Ascending aorta (tissue), 2 donors: ENCODE results near the gene TMEM271. TPM values are rescaled to one million over a fixed set of nuclear protein-coding genes. Genes with fewer than 3 reads are reported as not detected.

Experiments
- DNase-seq, 2 donors: peaks; one replicate each; pipeline ENCODE4 v3.0.0-alpha.2; 2019; ENCODE audit warnings: low spot score in 2 of 2
- H3K27ac ChIP-seq, 2 donors: fragments of 200-600 bp; sonication (generic); one replicate each; pipeline ENCODE4 v1.5.1; 2016 to 2017; ENCODE audit warnings: mild to moderate bottlenecking in 1 of 2
- H3K27me3 ChIP-seq: fragments of 200-600 bp; sonication (generic); one replicate; pipeline ENCODE4 v1.5.1; 2017
- H3K36me3 ChIP-seq, 2 donors: fragments of 200-600 bp; sonication (generic); one replicate each; pipeline ENCODE4 v1.5.1; 2016
- H3K4me1 ChIP-seq, 2 donors: fragments of 200-600 bp; sonication (generic); one replicate each; pipeline ENCODE4 v1.5.1; 2016 to 2017; ENCODE audit warnings: mild to moderate bottlenecking in 1 of 2
- H3K4me3 ChIP-seq, 2 donors: fragments of 200-600 bp; sonication (generic); one replicate each; pipeline ENCODE4 v1.5.1; 2016 to 2017; ENCODE audit warnings: mild to moderate bottlenecking in 1 of 2
- H3K9me3 ChIP-seq, 2 donors: fragments of 200-600 bp; sonication (generic); one replicate each; pipeline ENCODE4 v1.5.1; 2016
- intact Hi-C: fragments of 100-400 bp; cut with DNase I; formaldehyde crosslinking; loops from one replicate; pipeline ENCODE4 v1.15.1; 2023
- total RNA-seq: library from RNA; depleted of rRNA; stranded (reverse); fragments of >200 nt; gene quantifications from one replicate; pipeline ENCODE4 v1.1.0, GENCODE V29; 2016
- TF ChIP-seq, protein P1 (sequence below), 3 experiments: fragments of 200-600 bp in 2 of 3; fragments of 450-650 bp in 1 of 3; sonication (generic) in 2 of 3; IDR thresholded peaks; one replicate each; pipeline ENCODE4 v1.5.1; 2016 to 2019; ENCODE audit warnings: antibody characterized with exemption in 3 of 3, mild to moderate bottlenecking in 1 of 3, moderate library complexity in 1 of 3

Gene TMEM271
- total RNA-seq, 1 donor from 2014 or later, result not detected

DNA sequence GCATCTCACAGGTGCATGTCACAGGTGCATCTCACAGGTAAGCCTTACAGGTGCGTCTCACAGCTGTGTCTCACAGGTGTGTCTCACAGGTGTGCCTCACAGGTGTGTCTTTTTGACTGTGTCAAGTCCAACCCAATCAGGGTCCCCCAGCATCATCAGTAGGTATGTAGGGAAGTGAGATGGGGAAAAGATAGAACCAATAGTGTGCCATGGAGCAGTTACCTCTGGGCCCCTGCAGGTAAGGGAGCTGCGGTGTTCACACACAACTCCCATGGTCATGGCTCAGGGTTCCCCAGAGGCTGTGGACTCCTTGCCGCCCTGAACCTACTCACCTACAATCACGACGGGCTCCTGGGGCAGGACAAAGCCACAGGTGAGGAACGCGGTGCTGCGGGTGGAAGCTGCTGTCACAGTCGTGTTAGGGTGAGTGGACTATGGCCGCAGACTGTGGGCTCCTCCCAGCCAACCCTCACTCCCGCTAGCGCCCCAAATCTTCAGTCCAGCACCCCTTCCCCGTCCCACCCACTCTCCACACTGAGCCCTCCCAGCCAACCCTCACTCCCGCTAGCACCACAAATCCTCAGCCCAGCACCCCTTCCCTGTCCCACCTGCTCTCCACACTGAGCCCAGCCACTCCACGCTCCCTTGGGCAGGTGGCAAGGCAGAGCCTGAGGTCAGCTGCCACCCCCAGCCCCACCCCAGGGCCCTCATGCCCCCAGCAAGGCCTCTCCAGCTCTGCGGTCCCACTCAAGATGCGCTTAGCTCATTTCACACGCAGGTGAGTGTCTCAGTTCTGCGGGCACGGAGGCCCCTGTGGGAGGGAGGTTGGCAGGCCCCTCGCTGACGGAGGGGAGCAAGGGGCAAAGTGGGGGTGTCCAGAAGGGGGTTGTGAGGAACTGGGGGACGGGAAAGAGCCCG lies 47.2 kb upstream of the TMEM271 start:
- Histone ChIP-seq H3K27ac (no peak overlapping the region), H3K4me3 (no peak overlapping the region), H3K27me3 (no peaks in the 10 kb centered on the region), H3K9me3 (no peaks in the 10 kb centered on the region), H3K4me1 (no peaks in the 10 kb centered on the region), H3K36me3 (no peaks in the 10 kb centered on the region)
- DNase-seq, result no peak
- intact Hi-C loops, result no loop called here
- TF ChIP-seq, protein P1, sequence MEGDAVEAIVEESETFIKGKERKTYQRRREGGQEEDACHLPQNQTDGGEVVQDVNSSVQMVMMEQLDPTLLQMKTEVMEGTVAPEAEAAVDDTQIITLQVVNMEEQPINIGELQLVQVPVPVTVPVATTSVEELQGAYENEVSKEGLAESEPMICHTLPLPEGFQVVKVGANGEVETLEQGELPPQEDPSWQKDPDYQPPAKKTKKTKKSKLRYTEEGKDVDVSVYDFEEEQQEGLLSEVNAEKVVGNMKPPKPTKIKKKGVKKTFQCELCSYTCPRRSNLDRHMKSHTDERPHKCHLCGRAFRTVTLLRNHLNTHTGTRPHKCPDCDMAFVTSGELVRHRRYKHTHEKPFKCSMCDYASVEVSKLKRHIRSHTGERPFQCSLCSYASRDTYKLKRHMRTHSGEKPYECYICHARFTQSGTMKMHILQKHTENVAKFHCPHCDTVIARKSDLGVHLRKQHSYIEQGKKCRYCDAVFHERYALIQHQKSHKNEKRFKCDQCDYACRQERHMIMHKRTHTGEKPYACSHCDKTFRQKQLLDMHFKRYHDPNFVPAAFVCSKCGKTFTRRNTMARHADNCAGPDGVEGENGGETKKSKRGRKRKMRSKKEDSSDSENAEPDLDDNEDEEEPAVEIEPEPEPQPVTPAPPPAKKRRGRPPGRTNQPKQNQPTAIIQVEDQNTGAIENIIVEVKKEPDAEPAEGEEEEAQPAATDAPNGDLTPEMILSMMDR (IDR thresholded peaks at IDR 0.05), result no peak

DNA sequence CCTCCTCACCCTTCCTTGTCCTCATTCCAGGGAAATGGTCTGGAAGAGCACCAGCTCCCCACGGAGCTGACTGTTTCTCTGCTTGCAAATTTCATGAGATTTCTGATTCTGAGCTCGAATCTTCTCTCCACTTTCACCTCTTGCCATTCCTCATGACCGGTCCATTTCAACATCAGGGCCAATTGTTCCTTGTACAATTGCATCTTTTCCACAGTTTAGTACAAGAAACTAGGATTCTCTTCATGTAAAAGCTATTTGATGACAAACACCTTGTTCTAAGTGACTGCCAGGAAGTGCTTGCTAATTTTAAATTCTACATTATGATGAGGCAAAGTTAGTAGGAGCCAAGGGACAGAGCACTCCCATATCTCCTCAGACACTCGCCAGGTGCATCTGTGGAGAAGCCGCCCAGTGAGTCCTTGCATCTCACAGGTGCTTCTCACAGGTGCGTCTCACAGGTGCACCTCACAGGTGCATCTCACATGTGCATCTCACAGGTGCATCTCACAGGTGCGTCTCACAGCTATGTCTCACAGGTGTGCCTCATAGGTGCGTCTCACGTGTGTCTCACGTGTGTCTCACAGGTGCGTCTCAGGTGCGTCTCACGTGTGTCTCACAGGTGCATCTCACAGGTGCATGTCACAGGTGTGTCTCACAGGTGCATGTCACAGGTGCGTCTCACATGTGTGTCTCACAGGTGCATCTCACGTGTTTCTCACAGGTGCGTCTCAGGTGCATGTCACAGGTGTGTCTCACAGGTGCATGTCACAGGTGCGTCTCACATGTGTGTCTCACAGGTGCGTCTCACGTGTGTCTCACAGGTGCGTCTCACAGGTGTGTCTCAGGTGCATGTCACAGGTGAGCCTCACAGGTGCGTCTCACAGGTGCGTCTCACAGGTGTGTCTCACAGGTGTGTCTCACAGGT lies 46.2 kb upstream of the TMEM271 start:
- Histone ChIP-seq H3K27ac (no peak overlapping the region), H3K4me3 (no peak overlapping the region), H3K36me3 (no peaks in the 10 kb centered on the region), H3K4me1 (no peaks in the 10 kb centered on the region), H3K27me3 (no peaks in the 10 kb centered on the region), H3K9me3 (no peaks in the 10 kb centered on the region)
- TF ChIP-seq, protein P1 (IDR thresholded peaks at IDR 0.05), result no peak
- intact Hi-C loops, result no loop called here
- DNase-seq, result no peak

DNA sequence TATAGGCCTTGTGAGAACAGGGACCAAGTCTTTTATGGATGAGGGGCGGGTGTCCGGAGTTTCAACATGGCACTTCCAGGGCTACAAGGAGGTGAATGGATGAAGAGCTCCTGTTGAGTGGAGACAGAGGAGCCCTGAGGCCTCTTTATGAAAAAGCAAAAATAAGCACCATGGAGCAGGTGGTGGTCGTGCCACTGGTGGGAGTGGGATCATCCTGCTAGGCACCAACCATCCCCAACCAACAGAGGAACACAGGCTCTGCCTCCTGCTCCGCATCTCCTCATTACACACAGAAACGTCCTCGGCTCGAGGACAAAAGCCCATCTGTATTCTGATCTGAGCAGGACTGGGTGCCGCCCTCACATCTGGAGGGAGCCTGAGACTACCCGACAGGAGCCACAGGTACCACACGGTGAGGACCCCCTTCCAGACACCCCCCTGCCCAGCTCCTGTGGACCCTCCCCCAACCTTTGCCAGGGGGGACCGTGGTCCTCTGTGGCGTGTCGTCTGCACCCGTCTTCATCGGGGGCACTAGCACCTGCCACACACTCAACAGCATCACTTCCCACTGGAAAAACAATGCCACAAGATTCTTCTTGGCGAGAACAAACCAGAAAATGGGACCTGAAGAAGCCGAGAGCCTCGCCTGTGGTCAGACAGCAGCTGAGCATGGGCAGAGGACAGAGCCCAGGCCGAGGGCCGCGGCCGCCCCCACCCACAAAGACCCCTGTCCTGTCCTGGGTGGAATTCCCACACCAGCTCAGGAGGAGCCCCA lies 45.4 kb upstream of the TMEM271 start:
- H3K4me3 ChIP-seq, result no peak overlapping the region
- no peaks in the 10 kb centered on the region for H3K27me3 ChIP-seq
- H3K27ac ChIP-seq, result no peak overlapping the region
- H3K4me1 ChIP-seq, result no peaks in the 10 kb centered on the region
- TF ChIP-seq, protein P1 (IDR thresholded peaks at IDR 0.05), result no peak
- intact Hi-C loops, result no loop called here
- peak in 1 of 2 donors; percentile 44 for DNase-seq
- H3K9me3 ChIP-seq, result no peaks in the 10 kb centered on the region
- no peaks in the 10 kb centered on the region for H3K36me3 ChIP-seq

GRCh38 chr4:620851-621261 lies 44.8 kb upstream of the TMEM271 start:
- H3K36me3 ChIP-seq, result no peaks in the 10 kb centered on the region
- TF ChIP-seq, protein P1 (IDR thresholded peaks at IDR 0.05), result no peak
- intact Hi-C loops, result no loop called here
- H3K27ac ChIP-seq, result no peak overlapping the region
- H3K4me1 ChIP-seq, result no peaks in the 10 kb centered on the region
- no peaks in the 10 kb centered on the region for H3K9me3 ChIP-seq
- no peaks in the 10 kb centered on the region for H3K27me3 ChIP-seq
- DNase-seq, result peak in 1 of 2 donors; percentile 56
- no peak overlapping the region for H3K4me3 ChIP-seq

GRCh38 chr4:620201-620600 lies 44.1 kb upstream of the TMEM271 start:
- no peaks in the 10 kb centered on the region for H3K36me3 ChIP-seq
- H3K27me3 ChIP-seq, result no peaks in the 10 kb centered on the region
- H3K4me3 ChIP-seq, result no peak overlapping the region
- peak in 1 of 2 donors; percentile 21 for DNase-seq
- TF ChIP-seq, protein P1 (IDR thresholded peaks at IDR 0.05), result no peak
- no peaks in the 10 kb centered on the region for H3K4me1 ChIP-seq
- H3K27ac ChIP-seq, result no peak overlapping the region
- H3K9me3 ChIP-seq, result no peaks in the 10 kb centered on the region
- intact Hi-C loops, result no loop called here
